NCI-H2196 (cell line): Measurements from ENCODE around the gene GPA33.
"Not testable (repeated sequence)": the region's sequence is repeated elsewhere in the genome, so short reads cannot be mapped to it uniquely, and the experiment has no call there.

Source experiments
- DNase-seq: peaks from one replicate; lab custom pipeline; 2025; ENCODE audit not compliant: unreplicated experiment; lab: John Stamatoyannopoulos, UW

The GPA33 gene

GRCh38 chr1:167059045-167059808 is 30.9 kb downstream of the GPA33 start:
- DNase-seq = peak; percentile 73

DNA sequence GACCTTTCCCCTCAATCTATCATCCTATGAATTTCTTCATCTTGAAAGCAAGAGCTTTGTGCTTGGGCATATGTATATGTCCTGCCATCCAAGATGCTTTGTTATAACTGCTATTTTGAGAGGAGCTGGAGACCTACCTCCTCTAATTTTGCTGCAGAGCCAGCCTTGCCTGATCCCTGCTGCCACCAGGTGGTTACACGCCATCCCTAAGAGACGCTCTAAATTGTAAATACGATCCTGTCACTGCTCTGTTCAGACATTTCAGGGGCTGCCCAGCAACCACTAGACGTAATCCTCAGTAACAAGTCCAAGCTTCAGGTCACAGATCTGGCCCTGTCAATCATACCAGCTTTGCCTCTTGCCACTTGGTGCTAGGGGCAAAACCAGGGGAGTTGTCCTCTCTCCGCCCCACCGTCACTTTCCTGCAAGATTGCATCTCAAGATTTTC is 32.9 kb downstream of the GPA33 start:
- peak; percentile 61 for DNase-seq

DNA sequence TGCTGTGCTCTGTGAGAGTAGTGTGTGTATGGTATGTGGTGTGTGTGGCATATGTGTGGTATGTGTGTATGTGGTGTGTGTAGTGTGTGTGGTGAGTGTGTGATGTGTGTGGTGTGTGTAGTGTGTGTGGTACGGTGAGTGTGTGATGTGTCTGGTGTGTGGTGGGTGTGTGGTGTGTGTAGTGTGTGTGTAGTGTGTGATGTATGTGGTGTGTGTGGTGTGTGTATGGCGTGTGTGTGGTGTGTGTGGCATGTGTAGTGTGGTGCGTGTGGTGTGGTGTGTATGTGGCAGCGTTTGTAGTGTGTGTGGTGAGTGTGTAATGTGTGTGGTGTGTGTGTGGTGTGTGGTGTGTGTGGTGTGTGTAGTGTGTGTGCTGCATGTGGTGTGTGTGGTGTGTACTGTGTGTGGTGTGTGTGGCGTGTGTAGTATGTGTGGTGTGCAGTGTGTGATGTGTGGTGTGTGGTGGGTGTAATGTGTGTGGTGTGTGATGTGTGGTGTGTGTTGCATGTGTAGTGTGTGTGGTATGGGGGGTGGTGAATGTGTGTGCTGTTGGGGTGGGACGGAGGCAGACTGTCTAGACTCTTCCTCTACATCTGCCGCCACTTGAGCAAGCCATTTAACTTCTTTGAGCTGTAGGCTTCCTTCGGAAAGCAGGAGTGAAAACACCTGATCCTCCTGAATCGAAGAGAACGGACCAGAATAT is 33.5 kb downstream of the GPA33 start:
- DNase-seq = peak; percentile 52

DNA sequence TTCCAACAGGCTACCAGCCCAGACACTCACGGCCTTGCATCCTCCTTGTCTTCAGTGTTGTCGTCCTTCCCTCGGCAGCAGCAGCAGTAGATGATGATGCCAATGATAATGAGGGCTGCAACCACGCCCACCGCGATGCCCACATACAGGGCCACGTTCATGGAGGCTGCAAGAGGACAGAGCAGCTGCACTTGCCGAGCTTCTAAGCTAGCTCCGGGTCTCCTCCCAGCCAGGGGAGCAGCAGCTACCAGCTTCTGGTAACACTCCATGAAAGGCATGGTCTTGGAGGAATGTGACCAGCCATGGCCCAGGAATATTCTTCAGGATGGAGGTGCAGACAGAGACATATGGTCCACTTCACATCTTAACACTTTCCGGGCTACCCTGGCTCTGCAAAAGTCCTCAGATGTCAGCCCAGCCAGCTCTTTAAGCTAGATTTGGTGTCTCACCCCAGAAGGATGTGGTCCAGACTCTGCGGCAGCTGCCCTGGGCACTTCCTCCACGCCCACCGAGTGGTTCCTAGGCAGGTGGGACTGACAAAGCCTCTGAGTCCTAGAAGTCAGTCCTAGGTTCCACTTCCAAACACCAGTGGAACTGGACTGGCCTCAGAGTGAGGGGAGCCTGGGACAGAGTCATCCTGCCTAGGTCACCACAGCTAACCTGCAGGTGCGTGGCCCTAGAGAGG is 35.1 kb downstream of the GPA33 start:
- DNase-seq = no peak

- DNase-seq = no peak
Measured at GRCh38 chr1:167054531-167054930, 35.6 kb downstream of the GPA33 start.

DNA sequence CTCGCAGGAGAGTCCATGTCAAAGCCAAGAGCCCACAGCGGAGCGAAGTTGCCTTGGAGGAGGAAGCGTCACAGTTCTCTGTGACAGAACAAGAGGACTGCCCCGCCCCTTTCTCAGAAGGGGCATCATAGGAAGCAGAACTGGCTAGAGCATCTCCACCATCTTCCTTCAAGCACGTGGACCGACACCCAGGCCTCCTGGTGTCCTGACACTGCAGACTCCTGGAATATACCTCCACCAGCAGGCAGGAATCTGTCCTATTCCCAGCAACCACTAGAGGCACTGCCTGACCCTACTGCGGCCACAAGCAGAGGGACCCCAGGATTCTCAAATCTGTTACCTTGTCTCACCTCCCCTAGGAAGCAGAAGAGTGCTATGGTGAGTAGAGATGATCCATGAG is 37.8 kb downstream of the GPA33 start:
- no peak for DNase-seq

GRCh38 chr1:167051907-167052306 is 38.3 kb downstream of the GPA33 start:
- no peak for DNase-seq

DNA sequence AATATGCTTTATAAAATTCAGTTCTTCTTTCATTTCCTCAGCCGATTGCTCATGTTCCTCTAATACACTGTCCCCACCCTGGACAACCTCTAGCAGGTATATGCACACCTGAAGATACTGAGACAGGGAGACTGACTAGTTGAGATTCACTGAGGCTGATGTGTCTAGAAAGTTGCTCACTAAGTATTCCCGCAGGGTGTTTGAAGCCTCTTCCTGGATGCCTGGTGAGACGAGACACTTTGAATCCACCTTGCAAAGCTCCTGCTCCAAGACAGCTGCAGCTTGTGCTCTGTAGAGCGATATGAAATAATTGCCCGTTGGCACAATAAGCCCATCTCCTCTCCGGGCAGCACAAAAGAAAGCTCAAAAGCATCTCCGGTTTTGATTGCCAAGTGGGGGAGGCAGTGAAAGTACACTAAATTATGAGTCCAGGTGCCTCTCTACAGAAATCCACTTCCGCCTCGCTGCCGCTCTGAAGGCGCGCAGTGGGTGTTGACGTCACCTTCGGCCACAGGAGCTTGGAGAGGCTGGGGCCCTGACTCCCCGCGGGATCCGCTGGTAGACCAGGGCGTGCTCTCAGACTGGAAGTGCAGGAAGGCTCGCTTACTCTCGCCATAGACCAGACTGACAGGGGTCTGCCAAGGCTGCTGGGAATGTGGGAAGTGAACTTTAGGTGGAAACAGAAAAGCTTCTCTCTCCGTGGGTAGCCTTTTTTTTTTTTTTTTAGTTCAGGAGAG is 46.3 kb downstream of the GPA33 start:
- DNase-seq = peak; percentile 90

- DNase-seq = no peak
Measured at GRCh38 chr1:167033646-167034045, 56.5 kb downstream of the GPA33 start.

DNA sequence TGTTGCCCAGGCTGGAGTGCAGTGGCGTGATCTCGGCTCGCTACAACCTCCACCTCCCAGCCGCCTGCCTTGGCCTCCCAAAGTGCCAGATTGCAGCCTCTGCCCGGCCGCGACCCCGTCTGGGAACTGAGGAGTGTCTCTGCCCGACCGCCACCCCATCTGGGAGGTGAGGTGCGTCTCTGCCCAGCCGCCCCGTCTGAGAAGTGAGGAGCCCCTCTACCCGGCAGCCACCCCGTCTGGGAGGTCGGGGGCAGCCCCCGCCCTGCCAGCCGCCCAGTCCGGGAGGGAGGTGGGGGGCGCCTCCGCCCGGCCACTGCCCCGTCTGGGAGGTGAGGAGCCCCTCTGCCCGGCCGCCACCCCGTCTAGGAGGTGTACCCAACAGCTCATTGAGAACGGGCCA is 60.6 kb downstream of the GPA33 start:
- not testable (repeated sequence) for DNase-seq

DNA sequence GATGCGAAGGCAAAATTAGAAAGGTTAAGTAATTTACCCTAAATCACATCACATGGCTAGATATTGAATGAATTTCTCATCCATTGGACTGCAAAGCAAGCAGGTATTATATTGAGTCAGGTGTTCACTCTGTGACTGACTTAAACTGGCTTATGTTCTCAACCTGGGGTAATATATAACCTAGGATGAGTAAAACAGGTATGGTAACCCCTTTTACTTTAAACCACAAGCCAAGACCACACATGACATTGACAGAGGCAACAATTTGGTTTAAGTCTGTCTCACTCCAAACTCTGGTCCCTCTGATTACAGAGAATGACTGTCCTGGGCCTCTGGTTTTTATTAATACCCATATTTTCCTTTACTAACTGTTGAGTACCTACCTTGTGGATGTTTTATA is 67.8 kb downstream of the GPA33 start:
- no peak for DNase-seq

DNA sequence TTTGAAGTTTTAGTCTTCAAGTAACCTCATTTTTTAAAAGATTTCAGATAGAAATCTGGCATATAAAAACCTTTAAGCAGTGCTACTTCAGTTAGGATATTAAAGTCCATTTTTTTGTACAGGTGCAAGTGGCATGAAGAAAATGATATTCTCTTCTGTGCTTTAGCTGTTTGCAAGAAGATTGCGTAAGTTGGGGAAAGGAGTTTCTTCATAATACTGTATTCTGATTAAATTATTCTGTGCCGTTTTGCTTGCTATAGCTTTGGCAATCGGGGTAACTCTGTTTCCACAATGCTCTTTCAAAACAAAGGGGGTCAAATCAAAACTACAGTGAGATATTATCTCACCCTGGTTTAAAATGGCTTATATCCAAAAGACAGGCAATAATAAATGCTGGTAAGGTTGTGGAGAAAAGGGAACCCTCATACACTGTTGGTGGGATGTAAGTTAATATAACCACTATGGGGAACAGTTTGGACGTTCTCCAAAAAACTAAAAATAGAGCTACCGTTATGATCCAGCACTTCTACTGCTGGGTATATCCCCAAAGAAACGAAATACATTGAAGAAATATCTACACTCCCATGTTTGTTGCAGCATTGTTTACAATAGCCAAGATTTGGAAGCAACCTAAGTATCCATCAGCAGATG is 74.0 kb downstream of the GPA33 start:
- DNase-seq = no peak

- DNase-seq = no peak
Measured at GRCh38 chr1:167013108-167013929, 76.9 kb downstream of the GPA33 start.

GRCh38 chr1:167012570-167012969 is 77.6 kb downstream of the GPA33 start:
- no peak for DNase-seq

DNA sequence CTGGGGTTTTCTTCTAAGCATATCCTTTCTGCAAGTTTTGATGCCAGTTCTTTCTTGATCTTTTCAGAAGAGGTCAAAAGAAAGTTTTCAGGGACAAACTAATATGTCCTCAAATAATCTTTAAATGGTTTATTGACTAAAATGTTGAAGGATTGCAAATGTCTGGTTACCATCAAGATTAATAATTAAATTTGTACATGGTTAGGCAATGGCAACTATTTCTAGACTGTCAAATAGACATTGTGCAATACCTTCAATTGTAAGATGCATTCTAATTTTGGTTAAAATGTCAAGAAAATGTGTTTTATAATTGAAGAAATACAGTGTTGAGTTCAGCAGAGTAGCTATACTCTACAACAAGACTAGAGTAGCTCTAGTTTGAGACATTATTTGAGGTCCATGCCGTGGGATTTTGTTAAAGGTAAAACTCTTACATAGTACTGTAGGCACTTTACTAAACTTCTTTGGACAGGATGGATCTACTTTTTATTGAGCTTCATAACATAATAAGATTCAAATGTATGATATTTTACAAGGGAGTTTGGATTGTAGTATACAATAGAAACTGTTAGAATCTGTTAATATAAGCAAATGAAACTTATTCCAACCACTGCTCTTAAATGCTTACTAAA is 78.5 kb downstream of the GPA33 start:
- DNase-seq = no peak

DNA sequence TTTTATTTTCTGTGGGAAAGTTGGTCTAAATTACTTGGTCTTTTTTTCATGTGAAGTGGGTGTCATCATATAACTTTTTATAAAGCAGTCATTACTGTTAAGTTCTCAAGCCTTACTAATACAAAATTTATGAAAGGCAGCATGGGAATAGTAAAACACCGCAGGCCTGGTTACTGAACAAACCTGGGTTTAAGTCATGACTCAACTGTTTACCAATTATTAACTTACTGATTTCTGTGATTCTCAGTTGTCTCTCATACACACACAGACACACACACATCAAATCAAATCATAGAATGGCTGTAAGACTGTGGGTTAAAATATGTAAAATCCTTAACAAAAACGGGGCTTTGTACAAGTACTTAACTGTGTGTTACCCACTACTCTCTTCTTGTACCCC is 86.5 kb downstream of the GPA33 start:
- no peak for DNase-seq
